Loucy (cell line): Measurements from ENCODE around the gene GRIP1.

Experiments used
- H2AFZ ChIP-seq: fragments of 200-600 bp; sonication (generic); 2 replicates; pipeline ENCODE4 v1.6.0; 2016; ENCODE audit warnings: antibody characterized with exemption, mild to moderate bottlenecking, low read length, moderate library complexity
- H3F3A ChIP-seq: fragments of 200-600 bp; 2 replicates; pipeline ENCODE4 v1.6.0; 2016; ENCODE audit warnings: antibody characterized with exemption, low read depth, mild to moderate bottlenecking
- H3K27me3 ChIP-seq: fragments of 200-600 bp; sonication (generic); 2 replicates; pipeline ENCODE4 v1.6.1; 2014; ENCODE audit warnings: low read length, mild to moderate bottlenecking; ENCODE audit not compliant: insufficient read depth, poor library complexity, severe bottlenecking
- H3K36me3 ChIP-seq: fragments of 200-600 bp; sonication (generic); 2 replicates; pipeline ENCODE4 v1.6.1; 2016; ENCODE audit warnings: low read length; ENCODE audit not compliant: insufficient read depth
- H3K4me1 ChIP-seq: fragments of 200-600 bp; sonication (generic); 2 replicates; pipeline ENCODE4 v1.5.1; 2014; ENCODE audit warnings: low read length, mild to moderate bottlenecking; ENCODE audit not compliant: insufficient read depth, poor library complexity, severe bottlenecking
- H3K4me2 ChIP-seq: fragments of 200-600 bp; sonication (generic); 2 replicates; pipeline ENCODE4 v1.6.0; 2014; ENCODE audit warnings: antibody characterized with exemption, low read length, low read depth, mild to moderate bottlenecking; ENCODE audit not compliant: poor library complexity, severe bottlenecking
- H3K4me3 ChIP-seq: fragments of 200-600 bp; sonication (generic); 2 replicates; pipeline ENCODE4 v1.5.1; 2014; ENCODE audit warnings: low read length, mild to moderate bottlenecking, mixed read lengths; ENCODE audit not compliant: poor library complexity, severe bottlenecking
- H3K79me2 ChIP-seq: fragments of 200-600 bp; sonication (generic); 2 replicates; pipeline ENCODE4 v1.6.1; 2014; ENCODE audit warnings: low read length; ENCODE audit not compliant: insufficient read depth
- H3K9ac ChIP-seq: fragments of 200-600 bp; sonication (generic); 2 replicates; pipeline ENCODE4 v1.6.0; 2014; ENCODE audit warnings: mild to moderate bottlenecking, low read depth, low read length, moderate library complexity; ENCODE audit not compliant: poor library complexity, severe bottlenecking
- H3K9me2 ChIP-seq: fragments of 200-600 bp; sonication (generic); replicated peaks from 2 replicates; pipeline ENCODE4 v1.6.1; 2016; ENCODE audit warnings: low read depth, low read length, mixed read lengths
- H3K9me3 ChIP-seq: fragments of 200-600 bp; sonication (generic); 2 replicates; pipeline ENCODE4 v1.6.1; 2014; ENCODE audit warnings: mild to moderate bottlenecking, antibody characterized with exemption, low read length, low read depth; ENCODE audit not compliant: insufficient read depth
- H4K20me1 ChIP-seq: fragments of 200-600 bp; sonication (generic); 2 replicates; pipeline ENCODE4 v1.6.0; 2014; ENCODE audit warnings: antibody characterized with exemption, low read length, mild to moderate bottlenecking; ENCODE audit not compliant: insufficient read depth, poor library complexity, severe bottlenecking
- CTCF ChIP-seq: fragments of 200-600 bp; sonication (generic); conservative IDR thresholded peaks from 2 replicates; pipeline ENCODE4 v1.5.1; 2014; ENCODE audit warnings: mild to moderate bottlenecking, antibody characterized with exemption, low read length
- EZH2phosphoT487 ChIP-seq: fragments of 200-600 bp; IDR thresholded peaks from 2 replicates; pipeline ENCODE4 v1.6.1; 2018; ENCODE audit warnings: antibody characterized with exemption, mild to moderate bottlenecking, moderate library complexity, borderline replicate concordance

GRIP1 gene

GRCh38 chr12:66647034-66647691 lies 31.7 kb downstream of the GRIP1 start:
- Histone ChIP-seq H3F3A (no peaks in the 10 kb centered on the region), H4K20me1 (no peaks in the 10 kb centered on the region), H3K9ac (no peak overlapping the region), H3K79me2 (no peaks in the 10 kb centered on the region), H3K9me3 (no peaks in the 10 kb centered on the region), H3K9me2 (no peaks in the 10 kb centered on the region), H3K4me2 (no peak overlapping the region), H2AFZ (no peak overlapping the region), H3K27me3 (no peaks in the 10 kb centered on the region), H3K4me1 (no peaks in the 10 kb centered on the region), H3K4me3 (no peak overlapping the region), H3K36me3 (no peaks in the 10 kb centered on the region)
- no peak for TF ChIP-seq EZH2phosphoT487
- TF ChIP-seq CTCF: no peak

- TF ChIP-seq CTCF: no peak
- TF ChIP-seq EZH2phosphoT487: no peak
- H3K9me3 ChIP-seq: no peaks in the 10 kb centered on the region
- H3K9ac ChIP-seq: no peak overlapping the region
- H3K27me3 ChIP-seq: no peaks in the 10 kb centered on the region
- H3F3A ChIP-seq: no peaks in the 10 kb centered on the region
- H4K20me1 ChIP-seq: no peaks in the 10 kb centered on the region
- no peaks in the 10 kb centered on the region for H3K9me2 ChIP-seq
- H2AFZ ChIP-seq: no peak overlapping the region
- no peaks in the 10 kb centered on the region for H3K4me1 ChIP-seq
- H3K36me3 ChIP-seq: no peaks in the 10 kb centered on the region
- H3K4me2 ChIP-seq: no peak overlapping the region
- no peak overlapping the region for H3K4me3 ChIP-seq
- no peaks in the 10 kb centered on the region for H3K79me2 ChIP-seq
Observed at GRCh38 chr12:66644151-66644550, 34.7 kb downstream of the GRIP1 start.

GRCh38 chr12:66640691-66641460 lies 38.0 kb downstream of the GRIP1 start:
- H3K4me2 ChIP-seq: no peak overlapping the region
- no peaks in the 10 kb centered on the region for H3K27me3 ChIP-seq
- no peaks in the 10 kb centered on the region for H4K20me1 ChIP-seq

More at GRCh38 chr12:66640691-66641460, 38.0 kb downstream of the GRIP1 start:
- no peaks in the 10 kb centered on the region for H3K79me2 ChIP-seq
- no peaks in the 10 kb centered on the region for H3K9me3 ChIP-seq
- no peak overlapping the region for H3K4me3 ChIP-seq
- H3K4me1 ChIP-seq: no peaks in the 10 kb centered on the region
- no peak overlapping the region for H3K9ac ChIP-seq
- H3F3A ChIP-seq: no peaks in the 10 kb centered on the region
- no peaks in the 10 kb centered on the region for H3K9me2 ChIP-seq
- no peak overlapping the region for H2AFZ ChIP-seq
- H3K36me3 ChIP-seq: no peaks in the 10 kb centered on the region
- TF ChIP-seq EZH2phosphoT487 (no peak), CTCF (no peak)
